Medulla oblongata (tissue), 1 donor: ENCODE data around the gene SRSF6.
"Not testable (repeated sequence)": the region's sequence is repeated elsewhere in the genome, so short reads cannot be mapped to it uniquely, and the experiment has no call there.

Experiments
- DNase-seq: peaks from one replicate; pipeline ENCODE4 v3.0.0-alpha.2; 2015; ENCODE audit errors: extremely low spot score

SRSF6 gene

GRCh38 chr20:43473381-43473704 is 15.6 kb downstream of the SRSF6 start:
- DNase-seq, result no peak

- DNase-seq, result no peak
Measured at GRCh38 chr20:43477193-43477592, 19.5 kb downstream of the SRSF6 start.

DNA sequence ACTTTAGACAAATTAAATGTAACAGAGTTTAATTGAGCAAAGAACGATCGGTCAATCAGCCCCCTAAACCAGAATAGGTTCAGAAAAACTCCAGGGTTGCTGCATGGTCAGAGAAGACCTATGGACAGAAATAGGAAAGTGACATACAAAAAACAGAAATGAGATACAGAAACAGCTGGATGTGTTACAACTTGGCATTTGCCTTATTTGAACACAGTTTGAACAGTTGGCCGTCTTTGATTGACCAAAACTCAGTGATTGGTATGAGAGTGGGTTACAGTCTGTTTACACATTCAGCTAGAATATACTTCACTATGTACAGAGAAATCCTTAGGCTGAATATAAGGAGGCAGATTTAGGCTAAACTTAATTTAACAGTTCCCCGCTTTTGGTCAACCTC is 19.9 kb downstream of the SRSF6 start:
- DNase-seq, result no peak

- no peak for DNase-seq
Measured at GRCh38 chr20:43490038-43490437, 32.3 kb downstream of the SRSF6 start.

GRCh38 chr20:43492101-43492500 is 34.4 kb downstream of the SRSF6 start:
- no peak for DNase-seq

DNA sequence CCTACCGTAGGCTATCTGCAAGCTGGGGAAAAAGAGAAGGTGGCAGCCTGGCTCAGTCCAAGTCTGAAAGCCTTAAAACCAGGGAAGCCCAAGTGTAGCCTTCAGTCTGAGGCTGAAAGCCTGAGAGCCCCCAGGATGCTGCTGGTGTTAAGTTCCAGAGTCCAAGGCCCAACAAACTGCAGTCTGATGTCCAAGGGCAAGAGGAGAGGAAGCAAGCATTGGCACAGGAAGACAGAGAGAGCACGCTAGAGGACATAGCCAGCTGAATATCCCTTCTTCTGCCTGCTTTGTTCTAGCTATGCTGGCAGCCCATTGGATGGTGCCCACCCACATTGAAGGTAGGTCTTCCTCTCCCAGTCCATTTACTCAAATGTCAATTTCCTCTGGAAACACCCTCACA is 37.7 kb downstream of the SRSF6 start:
- DNase-seq, result no peak

GRCh38 chr20:43502021-43502420 is 44.3 kb downstream of the SRSF6 start:
- not testable (repeated sequence) for DNase-seq

- DNase-seq, result no peak
Measured at GRCh38 chr20:43506238-43506637, 48.5 kb downstream of the SRSF6 start.

- no peak for DNase-seq
Measured at GRCh38 chr20:43507150-43508080, 49.7 kb downstream of the SRSF6 start, which contains the start of gene L3MBTL1. L3MBTL1 (plus strand) TSS chr20:43507697; CDS start chr20:43513504, 5,807 bp downstream.

- DNase-seq, result no peak
Measured at GRCh38 chr20:43508106-43508505, 50.4 kb downstream of the SRSF6 start.

GRCh38 chr20:43508604-43509040 is 50.9 kb downstream of the SRSF6 start:
- DNase-seq, result no peak

GRCh38 chr20:43511879-43512278 is 54.2 kb downstream of the SRSF6 start:
- DNase-seq, result no peak

- no peak for DNase-seq
Measured at GRCh38 chr20:43513372-43513930, 55.8 kb downstream of the SRSF6 start.
